Measurements from ENCODE around the gene GRM5. TPM values are rescaled to one million over a fixed set of nuclear protein-coding genes. Genes with fewer than 3 reads are reported as not detected.

Gene GRM5
- polyA plus RNA-seq, 2 donors, result 0.02 TPM; not detected in 1

GRCh38 chr11:88651556-88651955 is 414.2 kb downstream of the GRM5 start:
- Histone ChIP-seq H3K27me3 (ENCODE audit: control insufficient read depth in 1 of 2, insufficient read depth in 2 of 2, low read length in 2 of 2) (no peaks in the 10 kb centered on the region), H3K36me3 (ENCODE audit: control insufficient read depth in 2 of 2, insufficient read depth in 2 of 2, low read length in 1 of 2) (no peaks in the 10 kb centered on the region), H3K27ac (ENCODE audit: low read depth in 2 of 2, low read length in 1 of 2) (no peak overlapping the region), H3K4me1 (ENCODE audit: control insufficient read depth in 2 of 2, insufficient read depth in 2 of 2, low read length in 1 of 2) (no peaks in the 10 kb centered on the region), H3K4me3 (ENCODE audit: low read depth in 1 of 2, low read length in 2 of 2) (no peak overlapping the region), H3K9me3 (ENCODE audit: control insufficient read depth in 2 of 2, insufficient read depth in 1 of 2, low read depth in 1 of 2, low read length in 1 of 2) (no peaks in the 10 kb centered on the region)
- WGBS, 2 donors, result 77 to 79% methylated on average over 2 of the region's 2 CpGs

GRCh38 chr11:88644724-88645123 is 421.1 kb downstream of the GRM5 start:
- Histone ChIP-seq H3K27ac (ENCODE audit: low read depth in 2 of 2, low read length in 1 of 2) (no peak overlapping the region), H3K9me3 (ENCODE audit: control insufficient read depth in 2 of 2, insufficient read depth in 1 of 2, low read depth in 1 of 2, low read length in 1 of 2) (no peaks in the 10 kb centered on the region), H3K36me3 (ENCODE audit: control insufficient read depth in 2 of 2, insufficient read depth in 2 of 2, low read length in 1 of 2) (no peaks in the 10 kb centered on the region), H3K4me3 (ENCODE audit: low read depth in 1 of 2, low read length in 2 of 2) (no peak overlapping the region), H3K4me1 (ENCODE audit: control insufficient read depth in 2 of 2, insufficient read depth in 2 of 2, low read length in 1 of 2) (no peaks in the 10 kb centered on the region), H3K27me3 (ENCODE audit: control insufficient read depth in 1 of 2, insufficient read depth in 2 of 2, low read length in 2 of 2) (no peaks in the 10 kb centered on the region)

- Histone ChIP-seq H3K4me1 (ENCODE audit: control insufficient read depth in 2 of 2, insufficient read depth in 2 of 2, low read length in 1 of 2) (no peaks in the 10 kb centered on the region), H3K36me3 (ENCODE audit: control insufficient read depth in 2 of 2, insufficient read depth in 2 of 2, low read length in 1 of 2) (no peaks in the 10 kb centered on the region), H3K4me3 (ENCODE audit: low read depth in 1 of 2, low read length in 2 of 2) (no peak overlapping the region), H3K27me3 (ENCODE audit: control insufficient read depth in 1 of 2, insufficient read depth in 2 of 2, low read length in 2 of 2) (no peaks in the 10 kb centered on the region), H3K27ac (ENCODE audit: low read depth in 2 of 2, low read length in 1 of 2) (no peak overlapping the region), H3K9me3 (ENCODE audit: control insufficient read depth in 2 of 2, insufficient read depth in 1 of 2, low read depth in 1 of 2, low read length in 1 of 2) (no peaks in the 10 kb centered on the region)
- WGBS, 2 donors, result 68 to 74% methylated on average over 4 of the region's 4 CpGs
Measured at GRCh38 chr11:88632163-88632562, 433.6 kb downstream of the GRM5 start.

DNA sequence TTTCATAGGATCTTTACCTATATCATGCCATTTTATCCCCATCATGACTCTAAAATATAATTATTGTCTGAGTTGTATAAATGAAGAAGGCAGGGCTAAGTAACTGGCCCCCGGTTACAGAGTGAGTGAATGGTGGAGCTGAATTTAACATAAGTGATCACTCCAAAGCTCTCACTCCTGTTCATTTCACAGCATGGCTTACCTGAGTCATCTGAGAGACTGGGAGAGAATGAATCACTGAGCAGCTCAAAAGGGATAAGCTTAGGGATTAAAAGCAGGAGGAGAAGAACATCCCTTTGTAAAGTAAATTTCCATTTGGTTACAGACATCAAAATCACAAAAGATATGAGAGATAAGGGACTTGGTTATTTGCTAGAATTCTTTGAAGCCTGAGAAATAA is 434.3 kb downstream of the GRM5 start:
- Histone ChIP-seq H3K4me3 (ENCODE audit: low read depth in 1 of 2, low read length in 2 of 2) (no peak overlapping the region), H3K36me3 (ENCODE audit: control insufficient read depth in 2 of 2, insufficient read depth in 2 of 2, low read length in 1 of 2) (no peaks in the 10 kb centered on the region), H3K9me3 (ENCODE audit: control insufficient read depth in 2 of 2, insufficient read depth in 1 of 2, low read depth in 1 of 2, low read length in 1 of 2) (no peaks in the 10 kb centered on the region), H3K4me1 (ENCODE audit: control insufficient read depth in 2 of 2, insufficient read depth in 2 of 2, low read length in 1 of 2) (no peaks in the 10 kb centered on the region), H3K27me3 (ENCODE audit: control insufficient read depth in 1 of 2, insufficient read depth in 2 of 2, low read length in 2 of 2) (no peaks in the 10 kb centered on the region), H3K27ac (ENCODE audit: low read depth in 2 of 2, low read length in 1 of 2) (no peak overlapping the region)
- WGBS, 2 donors, result 30 to 38% methylated on average over 1 of the region's 1 CpG

- Histone ChIP-seq H3K9me3 (ENCODE audit: control insufficient read depth in 2 of 2, insufficient read depth in 1 of 2, low read depth in 1 of 2, low read length in 1 of 2) (no peaks in the 10 kb centered on the region), H3K27ac (ENCODE audit: low read depth in 2 of 2, low read length in 1 of 2) (no peak overlapping the region), H3K36me3 (ENCODE audit: control insufficient read depth in 2 of 2, insufficient read depth in 2 of 2, low read length in 1 of 2) (no peaks in the 10 kb centered on the region), H3K27me3 (ENCODE audit: control insufficient read depth in 1 of 2, insufficient read depth in 2 of 2, low read length in 2 of 2) (no peaks in the 10 kb centered on the region), H3K4me1 (ENCODE audit: control insufficient read depth in 2 of 2, insufficient read depth in 2 of 2, low read length in 1 of 2) (no peaks in the 10 kb centered on the region), H3K4me3 (ENCODE audit: low read depth in 1 of 2, low read length in 2 of 2) (no peak overlapping the region)
- WGBS, 2 donors, result 86 to 91% methylated on average over 2 of the region's 2 CpGs
Measured at GRCh38 chr11:88629496-88629895, 436.3 kb downstream of the GRM5 start.

- no peaks in the 10 kb centered on the region for H3K9me3 ChIP-seq (ENCODE audit: control insufficient read depth in 2 of 2, insufficient read depth in 1 of 2, low read depth in 1 of 2, low read length in 1 of 2)
- H3K4me3 ChIP-seq (ENCODE audit: low read depth in 1 of 2, low read length in 2 of 2), result no peak overlapping the region
- 48 to 54% methylated on average over 4 of the region's 4 CpGs for WGBS, 2 donors
- no peaks in the 10 kb centered on the region for H3K4me1 ChIP-seq (ENCODE audit: control insufficient read depth in 2 of 2, insufficient read depth in 2 of 2, low read length in 1 of 2)
- no peak overlapping the region for H3K27ac ChIP-seq (ENCODE audit: low read depth in 2 of 2, low read length in 1 of 2)
- no peaks in the 10 kb centered on the region for H3K36me3 ChIP-seq (ENCODE audit: control insufficient read depth in 2 of 2, insufficient read depth in 2 of 2, low read length in 1 of 2)
- H3K27me3 ChIP-seq (ENCODE audit: control insufficient read depth in 1 of 2, insufficient read depth in 2 of 2, low read length in 2 of 2), result no peaks in the 10 kb centered on the region
Measured at GRCh38 chr11:88626216-88626615, 439.6 kb downstream of the GRM5 start.

GRCh38 chr11:88623531-88623930 is 442.3 kb downstream of the GRM5 start:
- Histone ChIP-seq H3K9me3 (ENCODE audit: control insufficient read depth in 2 of 2, insufficient read depth in 1 of 2, low read depth in 1 of 2, low read length in 1 of 2) (no peaks in the 10 kb centered on the region), H3K36me3 (ENCODE audit: control insufficient read depth in 2 of 2, insufficient read depth in 2 of 2, low read length in 1 of 2) (no peaks in the 10 kb centered on the region), H3K4me1 (ENCODE audit: control insufficient read depth in 2 of 2, insufficient read depth in 2 of 2, low read length in 1 of 2) (no peaks in the 10 kb centered on the region), H3K27ac (ENCODE audit: low read depth in 2 of 2, low read length in 1 of 2) (no peak overlapping the region), H3K4me3 (ENCODE audit: low read depth in 1 of 2, low read length in 2 of 2) (no peak overlapping the region), H3K27me3 (ENCODE audit: control insufficient read depth in 1 of 2, insufficient read depth in 2 of 2, low read length in 2 of 2) (no peaks in the 10 kb centered on the region)
- 0 to 4% methylated on average over 1 of the region's 1 CpG for WGBS, 2 donors

- Histone ChIP-seq H3K4me1 (ENCODE audit: control insufficient read depth in 2 of 2, insufficient read depth in 2 of 2, low read length in 1 of 2) (no peaks in the 10 kb centered on the region), H3K9me3 (ENCODE audit: control insufficient read depth in 2 of 2, insufficient read depth in 1 of 2, low read depth in 1 of 2, low read length in 1 of 2) (no peaks in the 10 kb centered on the region), H3K27me3 (ENCODE audit: control insufficient read depth in 1 of 2, insufficient read depth in 2 of 2, low read length in 2 of 2) (no peaks in the 10 kb centered on the region), H3K4me3 (ENCODE audit: low read depth in 1 of 2, low read length in 2 of 2) (no peak overlapping the region), H3K36me3 (ENCODE audit: control insufficient read depth in 2 of 2, insufficient read depth in 2 of 2, low read length in 1 of 2) (no peaks in the 10 kb centered on the region), H3K27ac (ENCODE audit: low read depth in 2 of 2, low read length in 1 of 2) (no peak overlapping the region)
- 32 to 33% methylated on average over 2 of the region's 2 CpGs for WGBS, 2 donors
Measured at GRCh38 chr11:88620568-88621130, 445.1 kb downstream of the GRM5 start.

DNA sequence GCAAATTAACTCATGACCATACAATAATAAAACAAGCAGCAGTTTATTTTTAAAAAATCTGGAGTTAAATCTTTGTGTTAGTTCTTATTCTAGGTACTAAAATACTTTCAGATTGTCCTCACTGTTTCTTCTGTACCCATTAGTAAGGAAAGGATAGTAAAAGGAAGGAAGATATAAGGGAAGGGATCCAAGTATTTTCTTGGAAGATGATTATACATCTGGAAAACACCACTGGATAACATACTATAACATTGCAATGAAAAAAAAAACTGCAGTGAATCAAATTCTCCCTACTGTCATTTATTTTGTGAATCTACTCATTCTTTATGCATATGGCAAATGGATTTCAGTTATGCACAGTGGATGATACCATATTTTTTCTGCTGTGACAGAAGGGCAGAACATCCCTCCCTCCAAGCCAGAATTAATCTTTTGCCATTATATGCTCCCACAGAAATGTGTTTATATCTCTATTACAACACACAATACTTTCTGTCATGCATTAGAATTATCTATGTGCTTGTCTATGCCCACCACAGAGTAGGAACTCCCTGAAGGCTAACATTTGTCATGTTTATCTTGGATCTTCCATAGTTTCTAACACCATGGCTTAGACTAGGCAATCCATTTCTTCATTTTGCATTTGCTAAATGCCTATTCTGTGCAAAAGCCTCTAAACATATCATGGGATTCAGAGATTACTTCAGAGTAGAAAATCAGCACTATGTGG is 446.0 kb downstream of the GRM5 start:
- Histone ChIP-seq H3K4me3 (ENCODE audit: low read depth in 1 of 2, low read length in 2 of 2) (no peak overlapping the region), H3K27me3 (ENCODE audit: control insufficient read depth in 1 of 2, insufficient read depth in 2 of 2, low read length in 2 of 2) (no peaks in the 10 kb centered on the region), H3K27ac (ENCODE audit: low read depth in 2 of 2, low read length in 1 of 2) (no peak overlapping the region), H3K4me1 (ENCODE audit: control insufficient read depth in 2 of 2, insufficient read depth in 2 of 2, low read length in 1 of 2) (no peaks in the 10 kb centered on the region), H3K9me3 (ENCODE audit: control insufficient read depth in 2 of 2, insufficient read depth in 1 of 2, low read depth in 1 of 2, low read length in 1 of 2) (no peaks in the 10 kb centered on the region), H3K36me3 (ENCODE audit: control insufficient read depth in 2 of 2, insufficient read depth in 2 of 2, low read length in 1 of 2) (no peaks in the 10 kb centered on the region)

GRCh38 chr11:88619071-88619425 is 446.7 kb downstream of the GRM5 start:
- Histone ChIP-seq H3K27me3 (ENCODE audit: control insufficient read depth in 1 of 2, insufficient read depth in 2 of 2, low read length in 2 of 2) (no peaks in the 10 kb centered on the region), H3K4me3 (ENCODE audit: low read depth in 1 of 2, low read length in 2 of 2) (no peak overlapping the region), H3K9me3 (ENCODE audit: control insufficient read depth in 2 of 2, insufficient read depth in 1 of 2, low read depth in 1 of 2, low read length in 1 of 2) (no peaks in the 10 kb centered on the region), H3K36me3 (ENCODE audit: control insufficient read depth in 2 of 2, insufficient read depth in 2 of 2, low read length in 1 of 2) (no peaks in the 10 kb centered on the region), H3K27ac (ENCODE audit: low read depth in 2 of 2, low read length in 1 of 2) (no peak overlapping the region), H3K4me1 (ENCODE audit: control insufficient read depth in 2 of 2, insufficient read depth in 2 of 2, low read length in 1 of 2) (no peaks in the 10 kb centered on the region)
- 54 to 80% methylated on average over 1 of the region's 1 CpG for WGBS, 2 donors

All from esophagus (tissue), 2 donors.